HG02610 (cell line): ENCODE measurements around the gene MGAT4D.
"Not testable (repeated sequence)": the region's sequence is repeated elsewhere in the genome, so short reads cannot be mapped to it uniquely, and the experiment has no call there.

Experiments used
- ATAC-seq: cut with Tn5 transposase; IDR thresholded peaks from one replicate; pipeline ENCODE4 v1.9.1; 2021; ENCODE audit warnings: mild to moderate bottlenecking, moderate library complexity; ENCODE audit not compliant: unreplicated experiment

MGAT4D gene

GRCh38 chr4:140444347-140444746, 53.7 kb downstream of the MGAT4D start:
- ATAC-seq, result not testable (repeated sequence)

DNA sequence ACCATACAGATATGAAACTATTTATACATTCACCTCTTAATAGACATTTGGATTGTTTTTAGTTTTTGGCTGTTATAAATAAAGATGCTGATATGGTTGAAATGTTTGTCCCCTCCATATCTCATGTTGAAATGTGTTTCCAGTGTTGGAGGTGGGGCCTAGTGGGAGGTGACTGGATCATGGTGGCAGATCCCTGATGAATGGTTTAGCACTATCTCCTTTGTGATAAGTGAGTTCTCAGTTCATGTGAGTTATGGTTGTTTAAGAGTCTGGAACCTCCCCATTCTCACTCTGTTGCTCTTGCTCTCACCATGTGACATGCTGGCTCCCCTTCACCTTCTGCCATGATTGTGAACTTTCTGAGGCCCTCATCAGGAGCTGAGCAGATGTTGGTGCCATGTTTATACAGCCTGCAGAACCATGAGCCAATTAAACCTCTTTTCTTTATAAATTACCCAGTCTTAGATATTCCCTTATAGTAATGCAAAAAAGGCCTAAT, 58.4 kb downstream of the MGAT4D start:
- no peak for ATAC-seq

DNA sequence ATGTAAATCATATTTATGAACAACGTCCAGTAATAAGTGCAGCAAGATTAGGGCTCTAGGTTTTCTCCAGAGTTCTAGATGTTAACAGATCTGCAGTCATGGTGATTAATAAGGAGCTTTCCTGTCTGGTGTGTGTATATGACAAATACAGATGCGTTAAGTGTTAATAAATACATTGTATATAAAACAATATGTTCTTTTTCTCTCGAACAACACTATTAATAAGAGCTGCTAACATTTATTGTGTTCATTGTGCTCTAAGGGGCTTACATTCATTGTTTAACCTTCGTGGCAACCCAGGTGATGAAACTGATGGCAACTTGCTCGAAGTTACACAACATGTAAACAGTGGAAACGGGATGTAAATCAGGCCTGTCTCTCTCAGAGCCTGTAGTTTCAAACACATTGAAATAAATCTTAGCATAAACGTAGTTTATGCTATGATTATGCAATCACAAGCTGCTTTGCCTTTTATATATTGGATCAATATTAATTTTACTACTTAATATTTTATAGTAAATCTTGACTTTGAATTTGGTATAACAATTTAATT, 70.1 kb downstream of the MGAT4D start:
- no peak for ATAC-seq

- peak; percentile 79 for ATAC-seq
Measured at GRCh38 chr4:140427106-140427918, 70.8 kb downstream of the MGAT4D start, which contains the start of gene CLGN. Gene CLGN, minus strand, starts transcription at chr4:140427648. Its CDS starts 14,570 bp downstream, at chr4:140413078.

DNA sequence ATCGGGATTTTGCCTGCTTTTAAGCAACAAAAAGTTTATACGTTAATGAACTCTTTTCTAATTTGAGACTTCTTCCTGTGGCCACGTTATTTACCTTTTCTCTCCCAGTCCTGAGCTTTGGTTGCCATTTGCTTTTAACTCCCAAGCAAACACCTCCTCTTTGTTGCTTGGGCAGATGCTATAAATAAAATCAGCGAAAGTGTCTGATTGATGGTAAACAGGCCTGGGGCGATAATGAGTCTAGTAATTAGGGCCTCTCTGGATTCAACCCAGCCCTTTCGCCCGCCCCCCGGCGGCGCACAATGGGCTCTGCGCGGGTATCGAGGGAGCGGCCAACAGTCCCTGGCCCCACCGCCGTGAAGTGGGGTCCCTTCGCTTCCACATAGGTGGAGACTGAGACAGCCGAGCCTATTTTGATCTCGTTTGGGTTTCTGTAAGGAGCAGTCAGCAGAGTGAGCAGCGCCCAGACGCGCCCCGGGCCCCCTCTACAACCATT, 71.4 kb downstream of the MGAT4D start:
- peak; percentile 5 for ATAC-seq

DNA sequence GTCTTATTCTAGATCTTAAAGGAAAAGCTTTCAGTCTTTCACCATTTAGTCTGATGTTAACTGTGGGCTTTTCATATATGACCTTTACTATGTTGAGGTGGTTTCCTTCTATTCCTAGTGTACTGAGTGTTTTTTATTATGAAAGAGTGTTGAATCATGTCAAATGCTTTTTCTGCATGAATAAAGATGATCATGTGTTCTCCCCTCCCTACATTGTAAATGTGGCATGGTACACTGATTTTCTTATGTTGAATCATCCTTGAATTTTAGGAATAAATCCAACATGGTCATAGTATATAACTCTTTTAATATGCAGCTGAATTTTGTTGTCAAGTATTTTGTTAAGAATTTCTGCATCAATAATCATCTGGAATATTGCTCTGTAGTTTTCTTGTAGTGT, 75.0 kb downstream of the MGAT4D start:
- ATAC-seq, result no peak

DNA sequence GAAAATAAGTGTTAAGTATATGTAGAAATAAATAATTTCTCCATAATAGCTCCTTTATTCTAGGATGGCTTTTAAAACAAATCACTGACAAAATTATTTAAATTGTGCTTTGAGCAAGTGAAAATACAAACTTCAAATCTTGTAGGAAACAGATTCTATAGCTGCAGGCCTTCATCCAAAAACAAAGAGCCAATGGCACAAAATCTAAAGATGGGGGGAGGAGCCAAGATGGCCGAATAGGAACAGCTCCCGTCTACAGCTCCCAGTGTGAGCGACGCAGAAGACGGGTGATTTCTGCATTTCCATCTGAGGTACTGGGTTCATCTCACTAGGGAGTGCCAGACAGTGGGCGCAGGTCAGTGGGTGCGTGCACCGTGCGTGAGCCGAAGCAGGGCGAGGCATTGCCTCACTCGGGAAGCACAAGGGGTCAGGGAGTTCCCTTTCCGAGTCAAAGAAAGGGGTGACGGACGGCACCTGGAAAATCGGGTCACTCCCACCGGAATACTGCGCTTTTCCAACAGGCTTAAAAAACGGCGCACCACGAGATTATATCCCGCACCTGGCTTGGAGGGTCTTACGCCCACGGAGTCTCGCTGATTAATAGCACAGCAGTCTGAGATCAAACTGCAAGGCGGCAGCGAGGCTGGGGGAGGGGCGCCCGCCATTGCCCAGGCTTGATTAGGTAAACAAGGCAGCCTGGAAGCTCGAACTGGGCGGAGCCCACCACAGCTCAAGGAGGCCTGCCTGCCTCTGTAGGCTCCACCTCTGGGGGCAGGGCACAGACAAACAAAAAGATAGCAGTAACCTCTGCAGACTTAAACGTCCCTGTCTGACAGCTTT, 84.7 kb downstream of the MGAT4D start:
- ATAC-seq, result not testable (repeated sequence)

DNA sequence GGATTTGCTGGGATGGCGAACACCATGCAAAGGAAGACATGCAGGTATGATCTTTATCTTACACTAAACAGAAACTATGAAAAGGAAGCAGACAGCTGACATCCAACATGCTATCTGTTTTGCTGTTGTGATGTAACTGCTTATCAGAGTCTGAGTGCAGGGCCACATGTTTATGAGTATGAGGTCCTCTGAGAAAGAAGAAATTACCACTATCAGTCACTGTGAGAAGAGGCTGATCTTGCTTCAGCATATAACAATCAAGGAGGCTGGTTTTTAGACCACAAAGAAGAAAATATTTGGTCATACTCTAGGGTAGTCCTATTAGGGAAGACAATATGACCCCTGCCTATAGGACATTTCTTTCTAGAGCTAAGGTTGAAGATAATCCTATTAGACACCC, 89.1 kb downstream of the MGAT4D start:
- no peak for ATAC-seq

- no peak for ATAC-seq
Measured at GRCh38 chr4:140406292-140406691, 91.8 kb downstream of the MGAT4D start.

DNA sequence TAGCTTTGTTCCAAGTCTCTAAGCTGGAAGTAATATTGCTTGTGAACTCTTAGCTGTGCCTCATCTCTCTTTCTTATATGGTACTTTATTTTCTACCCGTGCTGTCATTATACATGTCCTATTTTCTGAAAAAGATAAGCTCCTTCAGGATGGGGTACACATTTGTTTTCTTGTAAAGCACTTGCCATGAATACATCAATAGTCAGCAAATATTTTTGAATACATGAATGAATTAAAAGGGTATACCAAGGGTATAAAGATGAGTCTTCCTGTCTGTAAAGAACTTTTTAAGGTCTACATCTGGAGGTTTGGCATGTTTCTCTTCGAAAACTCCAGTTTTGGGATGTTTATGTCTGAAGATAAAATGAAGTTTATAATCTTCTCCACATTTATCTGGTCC, 98.0 kb downstream of the MGAT4D start:
- no peak for ATAC-seq

DNA sequence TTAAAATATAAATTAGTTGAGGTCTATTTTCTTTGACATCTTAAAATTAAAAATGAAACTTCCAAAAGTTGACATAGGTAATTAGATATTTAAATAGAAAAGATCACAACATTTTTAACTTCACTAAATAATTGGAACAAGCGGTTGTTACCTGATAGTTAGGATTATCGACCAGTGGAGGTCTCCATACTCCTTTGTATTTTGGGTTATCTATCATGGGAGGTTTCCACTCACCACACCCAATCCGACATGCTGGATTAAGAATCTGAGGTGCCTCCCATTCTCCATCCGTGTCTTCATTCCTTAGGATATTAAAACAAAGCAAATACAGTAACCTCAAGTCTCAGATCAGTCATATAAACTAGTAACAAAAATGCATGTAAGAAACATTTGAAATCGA, 102.4 kb downstream of the MGAT4D start:
- ATAC-seq, result no peak
